Rectal smooth muscle tissue (tissue), 1 donor: ENCODE data around the gene SRMS.

ENCODE experiments used
- H3K27ac ChIP-seq: one replicate; pipeline ENCODE4 v1.7.0; 2013; ENCODE audit warnings: low read depth, low read length, inconsistent platforms
- H3K27me3 ChIP-seq: one replicate; pipeline ENCODE4 v1.7.0; 2013; ENCODE audit warnings: low read length; ENCODE audit not compliant: control insufficient read depth, insufficient read depth
- H3K36me3 ChIP-seq: one replicate; pipeline ENCODE4 v1.7.0; 2013; ENCODE audit warnings: low read length; ENCODE audit not compliant: control insufficient read depth, insufficient read depth
- H3K4me1 ChIP-seq: one replicate; pipeline ENCODE4 v1.7.0; 2013; ENCODE audit warnings: low read length; ENCODE audit not compliant: control insufficient read depth, insufficient read depth
- H3K4me3 ChIP-seq: one replicate; pipeline ENCODE4 v1.7.0; 2013; ENCODE audit warnings: low read length
- H3K9ac ChIP-seq: one replicate; pipeline ENCODE4 v1.7.0; 2013; ENCODE audit warnings: low read length

SRMS gene

GRCh38 chr20:63513207-63513606, 34.3 kb downstream of the SRMS start:
- H3K36me3 ChIP-seq: no peaks in the 10 kb centered on the region
- no peaks in the 10 kb centered on the region for H3K4me1 ChIP-seq
- no peak overlapping the region for H3K4me3 ChIP-seq
- H3K9ac ChIP-seq: no peak overlapping the region
- no peaks in the 10 kb centered on the region for H3K27me3 ChIP-seq
- H3K27ac ChIP-seq: no peak overlapping the region

DNA sequence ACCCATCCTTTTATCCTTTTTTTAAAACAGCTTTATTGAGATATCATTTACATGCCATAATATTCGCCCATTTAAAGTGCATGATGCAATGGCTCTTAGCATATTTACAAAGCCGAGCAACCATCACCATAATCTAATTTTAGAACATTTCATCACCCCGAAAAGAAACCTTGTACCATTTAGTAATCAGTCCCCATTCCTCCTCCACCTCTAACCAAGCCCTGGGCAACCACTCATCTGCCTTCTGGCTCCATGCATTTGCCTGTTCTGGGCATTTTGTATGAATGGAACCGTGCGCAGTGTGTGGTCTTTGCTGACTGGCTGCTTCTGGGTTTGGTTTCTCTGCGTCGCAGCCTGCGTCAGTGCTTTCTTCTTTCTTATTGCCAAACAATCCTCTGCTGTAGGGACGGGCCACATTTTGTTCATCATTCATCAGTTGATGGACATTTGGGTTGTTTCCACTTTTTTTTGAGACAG, 38.4 kb downstream of the SRMS start:
- H3K4me1 ChIP-seq: no peaks in the 10 kb centered on the region
- no peaks in the 10 kb centered on the region for H3K36me3 ChIP-seq
- H3K27me3 ChIP-seq: no peaks in the 10 kb centered on the region
- no peak overlapping the region for H3K27ac ChIP-seq
- no peak overlapping the region for H3K9ac ChIP-seq
- H3K4me3 ChIP-seq: no peak overlapping the region

DNA sequence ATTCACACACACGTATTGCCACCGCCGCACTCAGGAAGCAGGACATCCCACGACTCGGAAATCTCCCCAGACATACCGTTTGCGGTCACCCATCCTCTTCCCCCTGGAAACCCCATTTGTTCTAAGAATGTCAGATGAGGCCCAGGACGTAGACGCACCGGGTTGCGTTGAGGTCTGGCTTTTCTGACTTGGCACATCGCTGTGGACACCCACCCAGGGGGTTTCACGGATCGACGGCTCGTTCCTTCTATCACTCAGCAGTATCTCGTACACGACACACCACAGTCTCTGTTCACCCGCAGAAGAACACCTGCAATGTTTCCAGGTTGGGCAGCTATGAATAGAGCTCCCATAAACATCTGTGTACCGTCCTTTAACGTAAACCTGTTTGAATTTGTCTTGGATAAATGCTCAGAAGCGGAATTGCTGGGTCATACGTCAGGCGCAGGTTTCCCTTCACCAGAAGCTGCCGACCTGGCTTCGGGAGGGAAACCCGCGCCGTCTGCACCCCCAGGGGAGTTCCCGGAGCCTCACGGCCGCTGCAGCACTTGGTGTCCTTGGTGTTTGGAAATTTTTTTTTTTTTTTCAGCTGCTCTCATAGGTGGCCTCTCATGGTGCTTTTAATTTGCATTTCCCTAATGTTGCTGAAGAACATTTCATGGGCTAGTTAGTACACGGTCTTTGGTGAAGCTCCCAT, 39.3 kb downstream of the SRMS start:
- Histone ChIP-seq H3K9ac (no peak overlapping the region), H3K4me3 (no peak overlapping the region), H3K4me1 (no peaks in the 10 kb centered on the region), H3K27me3 (no peaks in the 10 kb centered on the region), H3K27ac (no peak overlapping the region), H3K36me3 (no peaks in the 10 kb centered on the region)

GRCh38 chr20:63507083-63507743, 40.3 kb downstream of the SRMS start:
- Histone ChIP-seq H3K4me3 (no peak overlapping the region), H3K27me3 (peaks cover 5% of the 10 kb centered on the region), H3K9ac (no peak overlapping the region), H3K36me3 (no peaks in the 10 kb centered on the region), H3K27ac (no peak overlapping the region), H3K4me1 (no peaks in the 10 kb centered on the region)

- H3K4me1 ChIP-seq: no peaks in the 10 kb centered on the region
- H3K27ac ChIP-seq: no peak overlapping the region
- H3K9ac ChIP-seq: no peak overlapping the region
- H3K4me3 ChIP-seq: no peak overlapping the region
- no peaks in the 10 kb centered on the region for H3K36me3 ChIP-seq
- H3K27me3 ChIP-seq: peaks cover 5% of the 10 kb centered on the region
Observed at GRCh38 chr20:63505723-63506122, 41.8 kb downstream of the SRMS start.

- H3K4me3 ChIP-seq: no peak overlapping the region
- H3K27ac ChIP-seq: no peak overlapping the region
- no peaks in the 10 kb centered on the region for H3K36me3 ChIP-seq
- H3K4me1 ChIP-seq: no peaks in the 10 kb centered on the region
- H3K27me3 ChIP-seq: peaks cover 6% of the 10 kb centered on the region
- H3K9ac ChIP-seq: no peak overlapping the region
Observed at GRCh38 chr20:63505281-63505680, 42.3 kb downstream of the SRMS start.

GRCh38 chr20:63504642-63505041, 42.9 kb downstream of the SRMS start:
- no peaks in the 10 kb centered on the region for H3K4me1 ChIP-seq
- no peak overlapping the region for H3K27ac ChIP-seq
- H3K9ac ChIP-seq: no peak overlapping the region
- no peak overlapping the region for H3K4me3 ChIP-seq
- H3K36me3 ChIP-seq: no peaks in the 10 kb centered on the region
- H3K27me3 ChIP-seq: peaks cover 8% of the 10 kb centered on the region

GRCh38 chr20:63503524-63503923, 44.0 kb downstream of the SRMS start:
- Histone ChIP-seq H3K27ac (no peak overlapping the region), H3K4me1 (no peaks in the 10 kb centered on the region), H3K4me3 (no peak overlapping the region), H3K36me3 (no peaks in the 10 kb centered on the region), H3K9ac (no peak overlapping the region), H3K27me3 (peaks cover 13% of the 10 kb centered on the region)

- peaks cover 15% of the 10 kb centered on the region for H3K27me3 ChIP-seq
- H3K27ac ChIP-seq: no peak overlapping the region
- no peak overlapping the region for H3K9ac ChIP-seq
- no peaks in the 10 kb centered on the region for H3K4me1 ChIP-seq
- no peak overlapping the region for H3K4me3 ChIP-seq
- H3K36me3 ChIP-seq: no peaks in the 10 kb centered on the region
Observed at GRCh38 chr20:63502671-63503172, 44.8 kb downstream of the SRMS start.

DNA sequence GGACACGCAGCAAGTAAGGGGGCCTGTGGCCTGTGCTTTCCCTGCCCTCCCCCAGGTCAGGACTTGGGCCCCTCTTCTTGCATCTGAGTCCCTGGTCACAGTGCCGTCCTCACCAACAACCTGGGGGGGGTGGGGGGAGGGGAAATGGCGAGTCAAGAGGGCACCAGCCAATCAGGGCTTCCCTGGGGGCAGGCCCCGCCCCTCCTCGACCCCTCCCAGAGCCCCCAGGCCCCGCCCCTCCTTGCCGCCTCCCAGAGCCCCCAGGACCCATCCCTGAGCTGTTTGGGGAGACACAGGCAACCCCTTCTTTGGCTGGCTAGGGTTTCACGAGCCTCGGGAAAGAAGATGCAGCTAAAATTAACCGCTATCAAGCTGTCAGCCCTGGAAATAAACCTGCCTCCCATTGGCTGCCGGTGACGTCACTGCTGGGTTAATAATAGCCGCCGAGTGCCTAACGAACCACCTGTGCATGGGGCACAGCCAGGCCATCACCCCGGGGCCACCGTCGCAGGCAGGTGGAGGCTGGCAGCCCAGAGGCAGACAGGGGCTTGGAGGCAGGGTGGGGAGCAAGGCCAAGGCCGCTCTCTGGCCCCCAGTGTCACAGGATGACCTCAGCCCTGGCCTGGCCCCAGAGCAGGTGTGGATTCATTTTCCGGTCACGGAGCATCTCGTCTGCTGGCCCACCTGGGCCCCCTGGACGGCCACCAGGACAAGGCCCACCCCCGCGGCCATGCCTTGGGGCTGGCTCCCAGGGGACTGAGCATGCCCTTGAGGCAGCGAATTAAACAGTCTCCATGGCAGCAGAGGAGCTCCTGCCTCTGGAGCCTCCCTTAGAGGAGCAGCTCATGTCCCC, 45.5 kb downstream of the SRMS start:
- Histone ChIP-seq H3K4me3 (no peak overlapping the region), H3K9ac (no peak overlapping the region), H3K27ac (no peak overlapping the region)

DNA sequence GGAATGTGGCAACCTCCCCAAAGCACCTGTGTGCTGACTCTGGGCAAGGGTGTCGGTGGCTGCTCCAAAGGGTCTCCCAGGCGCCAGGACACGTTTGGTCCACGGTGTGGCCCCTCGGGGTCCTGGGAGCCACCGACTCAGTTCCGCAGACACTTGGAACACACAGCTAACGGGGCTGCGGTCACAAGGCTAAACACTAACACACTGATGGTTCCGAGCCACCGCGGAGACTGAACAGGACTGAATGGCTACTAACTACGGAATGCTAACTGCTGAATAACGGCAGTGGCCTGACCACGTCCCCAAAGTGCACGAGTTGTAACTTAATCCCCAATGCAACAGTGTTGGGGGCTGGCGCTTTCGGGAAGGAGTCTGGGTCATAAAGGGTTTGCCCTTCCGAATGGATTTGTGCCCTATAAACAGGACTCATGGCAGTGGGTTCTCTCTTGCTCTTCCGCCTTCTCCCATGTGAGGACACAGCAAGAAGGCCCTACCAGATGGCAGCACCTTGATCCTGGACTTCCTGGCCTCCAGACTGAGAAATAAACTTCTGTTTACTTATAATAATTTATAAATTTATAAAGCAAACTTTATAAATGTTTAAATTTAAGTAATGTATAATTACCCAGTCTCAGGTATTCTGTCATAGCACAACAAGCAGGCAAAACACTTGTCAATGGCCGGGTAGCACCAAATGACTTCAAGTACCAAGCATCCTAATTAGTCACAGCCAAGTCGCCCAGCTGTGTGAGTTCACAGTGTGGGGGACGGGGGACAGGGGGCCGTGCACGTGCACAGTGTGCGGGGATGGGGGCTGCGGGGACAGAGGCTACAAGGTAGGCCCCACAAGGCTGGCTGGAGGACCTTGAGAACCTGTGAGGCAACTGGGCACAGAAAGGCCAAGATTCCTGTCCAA, 46.4 kb downstream of the SRMS start:
- Histone ChIP-seq H3K27me3 (peaks cover 25% of the 10 kb centered on the region), H3K27ac (no peak overlapping the region), H3K36me3 (no peaks in the 10 kb centered on the region), H3K4me1 (no peaks in the 10 kb centered on the region), H3K9ac (no peak overlapping the region), H3K4me3 (no peak overlapping the region)

More for the DNA sequence above, 45.5 kb downstream of the SRMS start:
- Histone ChIP-seq H3K27me3 (peaks cover 22% of the 10 kb centered on the region), H3K4me1 (no peaks in the 10 kb centered on the region), H3K36me3 (no peaks in the 10 kb centered on the region)
